MV-4-11 (cell line): ENCODE results near the gene ETNPPL.

Experiments used
- DNase-seq: peaks from one replicate; lab custom pipeline; 2025; lab: John Stamatoyannopoulos, UW

Gene ETNPPL

GRCh38 chr4:108695062-108695461 lies 67.8 kb downstream of the ETNPPL start:
- no peak for DNase-seq

- DNase-seq = no peak
These were observed 68.4 kb downstream of the ETNPPL start for GRCh38 chr4:108694423-108694822.

GRCh38 chr4:108693819-108694218 lies 69.0 kb downstream of the ETNPPL start:
- DNase-seq = no peak

GRCh38 chr4:108693211-108693610 lies 69.6 kb downstream of the ETNPPL start:
- peak; percentile 12 for DNase-seq
